Activated B cell treated with CpG ODN at 0.5 μM for 24 hours (primary cell): ENCODE data around the gene XRCC3. TPM values are rescaled to one million over a fixed set of nuclear protein-coding genes. Genes with fewer than 3 reads are reported as not detected.

Experiments used
- ATAC-seq: fragments of 200-7000 bp; cut with Tn5 transposase; one replicate; pipeline ENCODE4 v1.10.0; 2021; ENCODE audit warnings: low read depth, mild to moderate bottlenecking, moderate library complexity
- CTCF ChIA-PET: fragments of 350-600 bp; sonication (Branson Sonifier 250); formaldehyde crosslinking; loops from one replicate; lab custom pipeline; 2021; ENCODE audit warnings: antibody characterized with exemption; lab: Charles Lee
- POLR2A ChIA-PET: fragments of 350-600 bp; sonication (Branson Sonifier 250); formaldehyde crosslinking; loops from one replicate; lab custom pipeline; 2021; ENCODE audit warnings: antibody characterized with exemption; lab: Charles Lee
- DNase-seq: peaks from one replicate; pipeline ENCODE4 v3.0.0; 2022
- H3K27ac Mint-ChIP-seq: one replicate; pipeline ENCODE4 v1.8.0; 2020; ENCODE audit warnings: mixed read lengths
- H3K27me3 Mint-ChIP-seq: one replicate; pipeline ENCODE4 v1.8.0; 2021; ENCODE audit warnings: mixed read lengths
- H3K36me3 Mint-ChIP-seq: one replicate; pipeline ENCODE4 v1.8.0; 2021; ENCODE audit warnings: low read depth, mixed read lengths
- H3K4me1 Mint-ChIP-seq: one replicate; pipeline ENCODE4 v1.8.0; 2021; ENCODE audit warnings: mixed read lengths
- H3K4me3 Mint-ChIP-seq: one replicate; pipeline ENCODE4 v1.8.0; 2020; ENCODE audit warnings: mild to moderate bottlenecking, mixed read lengths
- H3K9me3 Mint-ChIP-seq: one replicate; pipeline ENCODE4 v1.8.0; 2020; ENCODE audit warnings: mixed read lengths
- intact Hi-C: fragments of 100-400 bp; cut with micrococcal nuclease; formaldehyde crosslinking; loops from one replicate; pipeline ENCODE4 v1.15.1; 2024
- total RNA-seq: library from RNA; stranded (reverse); gene quantifications from 2 replicates; pipeline ENCODE4 v1.2.3, GENCODE V29; 2022
- TF ChIP-seq, protein P1 (sequence below): fragments of 200-600 bp; IDR thresholded peaks from one replicate; pipeline ENCODE4 v1.8.0; 2022; ENCODE audit warnings: antibody characterized with exemption, mild to moderate bottlenecking

Gene XRCC3
- total RNA-seq, 1 donor from 2014 or later: 26.0 TPM

DNA sequence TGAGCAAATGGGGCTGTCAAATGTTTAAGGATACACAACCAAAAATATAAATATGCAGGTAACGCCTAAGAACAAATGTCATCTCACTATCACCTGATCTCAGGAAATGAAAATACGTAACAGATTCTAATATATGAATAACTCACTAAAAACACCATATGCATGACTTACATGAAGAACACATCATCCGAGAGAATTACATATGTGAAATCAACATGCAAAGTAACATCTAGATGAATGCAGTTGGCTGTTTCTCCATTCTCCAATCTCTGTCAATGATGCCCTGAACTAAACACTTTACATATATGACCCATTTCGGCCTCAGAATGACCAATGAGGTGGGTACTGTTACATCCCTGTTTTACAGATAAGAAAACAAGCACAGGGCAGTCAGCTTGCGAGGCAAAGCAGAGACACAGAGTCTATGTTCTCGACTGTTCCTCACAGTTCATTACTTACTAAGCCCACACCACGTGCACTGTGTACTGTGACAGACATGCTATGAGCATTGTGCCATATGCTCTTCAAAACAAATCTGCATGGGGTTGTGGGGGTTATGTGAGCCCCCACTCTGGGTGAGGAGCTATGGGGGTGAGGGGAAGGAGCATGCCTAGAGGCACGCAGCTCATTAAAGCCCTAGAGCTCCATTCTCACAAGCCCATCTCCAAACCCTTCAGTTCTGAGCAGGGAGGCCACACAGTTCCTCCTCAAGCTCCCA is 43.0 kb upstream of the XRCC3 start:
- POLR2A ChIA-PET: interaction anchor here (0.6 kb wide), 1 partner anchor 116 kb away, joined by 6 read pairs; no protein-coding TSS in a partner anchor
- Mint-ChIP-seq H3K9me3 (no peaks in the 10 kb centered on the region), H3K36me3 (peaks cover 8% of the 10 kb centered on the region), H3K4me1 (peaks cover 2% of the 10 kb centered on the region), H3K27ac (no peak overlapping the region), H3K4me3 (no peak overlapping the region), H3K27me3 (no peaks in the 10 kb centered on the region)
- TF ChIP-seq, protein P1, sequence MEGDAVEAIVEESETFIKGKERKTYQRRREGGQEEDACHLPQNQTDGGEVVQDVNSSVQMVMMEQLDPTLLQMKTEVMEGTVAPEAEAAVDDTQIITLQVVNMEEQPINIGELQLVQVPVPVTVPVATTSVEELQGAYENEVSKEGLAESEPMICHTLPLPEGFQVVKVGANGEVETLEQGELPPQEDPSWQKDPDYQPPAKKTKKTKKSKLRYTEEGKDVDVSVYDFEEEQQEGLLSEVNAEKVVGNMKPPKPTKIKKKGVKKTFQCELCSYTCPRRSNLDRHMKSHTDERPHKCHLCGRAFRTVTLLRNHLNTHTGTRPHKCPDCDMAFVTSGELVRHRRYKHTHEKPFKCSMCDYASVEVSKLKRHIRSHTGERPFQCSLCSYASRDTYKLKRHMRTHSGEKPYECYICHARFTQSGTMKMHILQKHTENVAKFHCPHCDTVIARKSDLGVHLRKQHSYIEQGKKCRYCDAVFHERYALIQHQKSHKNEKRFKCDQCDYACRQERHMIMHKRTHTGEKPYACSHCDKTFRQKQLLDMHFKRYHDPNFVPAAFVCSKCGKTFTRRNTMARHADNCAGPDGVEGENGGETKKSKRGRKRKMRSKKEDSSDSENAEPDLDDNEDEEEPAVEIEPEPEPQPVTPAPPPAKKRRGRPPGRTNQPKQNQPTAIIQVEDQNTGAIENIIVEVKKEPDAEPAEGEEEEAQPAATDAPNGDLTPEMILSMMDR: no peak
- ATAC-seq (no peak), DNase-seq (no peak)
- intact Hi-C loops: no loop called here
- CTCF ChIA-PET: no interaction called here

DNA sequence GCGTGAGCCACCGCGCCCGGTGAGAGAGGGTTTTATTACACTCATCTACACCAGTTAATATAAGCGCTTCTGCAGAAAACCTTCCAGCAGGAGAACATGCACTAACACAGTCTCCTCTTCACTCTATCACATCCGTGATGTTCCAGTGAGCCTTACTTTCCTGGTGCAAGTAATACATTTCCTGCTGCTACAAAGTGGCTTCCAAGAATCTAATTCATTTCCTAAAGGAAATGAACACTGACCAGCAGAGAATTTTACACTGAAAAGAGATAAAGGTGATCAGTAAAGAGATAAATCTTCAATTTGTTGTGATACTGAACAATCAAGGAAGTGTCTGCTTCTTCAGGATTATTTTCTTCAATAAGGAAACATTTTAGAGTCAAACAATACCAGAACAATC is 39.8 kb upstream of the XRCC3 start:
- Mint-ChIP-seq H3K27ac (no peak overlapping the region), H3K9me3 (no peaks in the 10 kb centered on the region), H3K4me1 (no peaks in the 10 kb centered on the region), H3K27me3 (no peaks in the 10 kb centered on the region), H3K4me3 (no peak overlapping the region), H3K36me3 (peaks cover 16% of the 10 kb centered on the region)
- intact Hi-C loops: no loop called here
- no peak for DNase-seq
- ChIA-PET CTCF (no interaction called here), POLR2A (no interaction called here)
- ATAC-seq: no peak
- TF ChIP-seq, protein P1: no peak

DNA sequence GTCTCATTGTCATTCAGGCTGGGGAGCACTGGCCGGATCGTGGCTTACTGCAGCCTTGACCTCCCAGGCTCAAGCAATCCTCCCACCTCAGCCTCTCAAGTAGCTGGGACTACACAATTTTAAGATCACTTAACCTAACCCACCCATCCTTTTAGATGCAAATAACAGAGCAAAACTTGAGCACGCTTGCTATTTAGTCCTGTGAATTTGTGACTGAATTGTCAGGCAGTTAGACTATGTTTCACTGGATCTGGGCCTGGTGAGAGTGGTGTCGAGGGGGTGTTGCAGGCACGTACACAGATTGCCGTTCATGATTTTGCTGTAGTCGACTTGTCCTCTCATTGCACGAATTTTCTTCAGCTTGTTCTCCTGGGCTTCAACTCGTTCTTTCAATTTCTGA is 38.5 kb upstream of the XRCC3 start:
- ATAC-seq (no peak), DNase-seq (no peak)
- Mint-ChIP-seq H3K9me3 (no peaks in the 10 kb centered on the region), H3K4me3 (no peak overlapping the region), H3K4me1 (no peaks in the 10 kb centered on the region), H3K36me3 (peaks cover 23% of the 10 kb centered on the region), H3K27me3 (no peaks in the 10 kb centered on the region), H3K27ac (no peak overlapping the region)
- intact Hi-C loops: no loop called here
- ChIA-PET POLR2A (no interaction called here), CTCF (no interaction called here)
- TF ChIP-seq, protein P1: no peak

DNA sequence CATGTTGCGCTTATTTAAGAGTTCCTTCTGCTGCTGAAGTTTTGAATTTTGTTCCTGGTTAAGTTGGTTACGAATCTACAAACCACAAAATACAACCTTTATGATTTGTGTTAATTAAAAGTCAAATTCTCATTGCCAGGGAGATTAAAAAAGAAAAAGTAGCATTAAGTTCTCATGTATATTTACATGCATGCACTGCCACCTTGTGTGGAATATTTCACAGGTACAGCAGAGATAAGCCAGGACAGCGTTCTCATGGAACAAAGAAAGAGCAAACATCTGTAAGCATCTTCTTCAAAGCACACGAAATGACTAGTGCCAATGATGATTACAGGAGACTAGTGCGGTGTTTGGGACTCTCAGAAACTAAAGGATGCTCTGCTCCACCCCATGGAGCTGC is 34.6 kb upstream of the XRCC3 start:
- peaks cover 23% of the 10 kb centered on the region for H3K36me3 Mint-ChIP-seq
- H3K9me3 Mint-ChIP-seq: no peaks in the 10 kb centered on the region
- TF ChIP-seq, protein P1: no peak
- POLR2A ChIA-PET: no interaction called here
- H3K27me3 Mint-ChIP-seq: no peaks in the 10 kb centered on the region
- CTCF ChIA-PET: no interaction called here
- H3K4me1 Mint-ChIP-seq: no peaks in the 10 kb centered on the region
- no peak overlapping the region for H3K27ac Mint-ChIP-seq
- no peak overlapping the region for H3K4me3 Mint-ChIP-seq
- DNase-seq (no peak), ATAC-seq (no peak)
- intact Hi-C loops: loop anchor here (1.0 kb wide), 1 partner anchor 178 kb away; no protein-coding TSS in a partner anchor

DNA sequence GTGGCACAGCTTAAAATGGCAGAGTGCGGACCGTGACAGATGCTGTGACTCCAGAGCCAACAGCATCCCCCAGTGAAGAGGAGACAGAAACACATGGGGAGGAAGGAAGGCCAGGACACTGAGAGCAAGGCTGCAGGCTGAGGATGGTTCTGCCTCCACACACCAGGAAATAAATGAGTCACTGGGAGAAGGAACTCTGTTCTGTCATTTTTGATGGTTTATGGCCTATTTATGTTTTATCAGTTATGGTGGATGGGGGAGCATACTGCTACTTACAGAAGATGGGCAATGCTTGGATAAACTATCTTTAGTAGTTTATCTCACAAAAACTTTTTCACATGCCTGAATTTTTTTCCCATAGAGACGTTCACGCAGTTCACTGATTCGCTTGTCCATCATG is 34.2 kb upstream of the XRCC3 start:
- intact Hi-C loops: no loop called here
- H3K36me3 Mint-ChIP-seq: peaks cover 23% of the 10 kb centered on the region
- H3K4me1 Mint-ChIP-seq: no peaks in the 10 kb centered on the region
- CTCF ChIA-PET: no interaction called here
- H3K27ac Mint-ChIP-seq: no peak overlapping the region
- no peak for ATAC-seq
- POLR2A ChIA-PET: no interaction called here
- no peaks in the 10 kb centered on the region for H3K9me3 Mint-ChIP-seq
- no peak overlapping the region for H3K4me3 Mint-ChIP-seq
- TF ChIP-seq, protein P1: no peak
- H3K27me3 Mint-ChIP-seq: no peaks in the 10 kb centered on the region
- no peak for DNase-seq
